Nephron progenitor cell (in vitro differentiated cells): Measurements from ENCODE around the gene GRIK5.
"Not testable (repeated sequence)": the region's sequence is repeated elsewhere in the genome, so short reads cannot be mapped to it uniquely, and the experiment has no call there.

ENCODE experiments used
- DNase-seq: peaks from one replicate; pipeline ENCODE4 v3.0.0; 2021
- H3K27ac Mint-ChIP-seq: 2 replicates; pipeline ENCODE4 v1.8.0; 2021; ENCODE audit warnings: mild to moderate bottlenecking, moderate library complexity, mixed read lengths
- H3K27me3 Mint-ChIP-seq: 2 replicates; pipeline ENCODE4 v1.8.0; 2021; ENCODE audit warnings: mild to moderate bottlenecking, low read depth, mixed read lengths; ENCODE audit not compliant: poor library complexity
- H3K36me3 Mint-ChIP-seq: 2 replicates; pipeline ENCODE4 v1.8.0; 2021; ENCODE audit warnings: low read depth, mixed read lengths
- H3K4me1 Mint-ChIP-seq: 2 replicates; pipeline ENCODE4 v1.8.0; 2021; ENCODE audit warnings: mixed read lengths
- H3K4me3 Mint-ChIP-seq: 2 replicates; pipeline ENCODE4 v1.8.0; 2021; ENCODE audit warnings: mild to moderate bottlenecking, moderate library complexity, mixed read lengths
- H3K9me3 Mint-ChIP-seq: 2 replicates; pipeline ENCODE4 v1.8.0; 2021; ENCODE audit warnings: mild to moderate bottlenecking, moderate library complexity, mixed read lengths
- TF ChIP-seq, protein P1 (sequence below): fragments of 200-600 bp; sonication (generic); IDR thresholded peaks from 2 replicates; pipeline ENCODE4 v1.5.0; 2021; ENCODE audit warnings: antibody characterized with exemption

GRIK5 gene

DNA sequence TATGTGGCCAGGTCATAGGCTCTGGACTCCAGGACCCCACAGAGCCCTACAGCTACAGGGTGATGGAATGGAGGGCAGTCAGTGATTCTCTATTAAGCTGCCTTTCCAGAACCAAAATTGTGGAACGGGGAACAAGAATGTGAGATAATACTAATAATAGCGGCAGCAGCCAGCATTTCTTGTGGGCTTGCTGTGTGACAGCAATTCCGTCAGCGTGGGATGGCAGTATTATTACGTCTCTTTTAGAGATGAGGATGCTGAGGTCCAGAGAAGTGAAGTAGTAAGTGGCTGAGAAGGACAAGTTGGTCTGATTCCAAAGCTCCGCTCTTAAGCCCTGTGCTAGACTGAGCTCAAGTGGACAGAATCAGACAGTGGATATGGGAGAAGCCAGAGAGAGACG, 24.4 kb downstream of the GRIK5 start:
- H3K4me3 Mint-ChIP-seq, result no peak overlapping the region
- TF ChIP-seq, protein P1, sequence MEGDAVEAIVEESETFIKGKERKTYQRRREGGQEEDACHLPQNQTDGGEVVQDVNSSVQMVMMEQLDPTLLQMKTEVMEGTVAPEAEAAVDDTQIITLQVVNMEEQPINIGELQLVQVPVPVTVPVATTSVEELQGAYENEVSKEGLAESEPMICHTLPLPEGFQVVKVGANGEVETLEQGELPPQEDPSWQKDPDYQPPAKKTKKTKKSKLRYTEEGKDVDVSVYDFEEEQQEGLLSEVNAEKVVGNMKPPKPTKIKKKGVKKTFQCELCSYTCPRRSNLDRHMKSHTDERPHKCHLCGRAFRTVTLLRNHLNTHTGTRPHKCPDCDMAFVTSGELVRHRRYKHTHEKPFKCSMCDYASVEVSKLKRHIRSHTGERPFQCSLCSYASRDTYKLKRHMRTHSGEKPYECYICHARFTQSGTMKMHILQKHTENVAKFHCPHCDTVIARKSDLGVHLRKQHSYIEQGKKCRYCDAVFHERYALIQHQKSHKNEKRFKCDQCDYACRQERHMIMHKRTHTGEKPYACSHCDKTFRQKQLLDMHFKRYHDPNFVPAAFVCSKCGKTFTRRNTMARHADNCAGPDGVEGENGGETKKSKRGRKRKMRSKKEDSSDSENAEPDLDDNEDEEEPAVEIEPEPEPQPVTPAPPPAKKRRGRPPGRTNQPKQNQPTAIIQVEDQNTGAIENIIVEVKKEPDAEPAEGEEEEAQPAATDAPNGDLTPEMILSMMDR, result no peak

DNA sequence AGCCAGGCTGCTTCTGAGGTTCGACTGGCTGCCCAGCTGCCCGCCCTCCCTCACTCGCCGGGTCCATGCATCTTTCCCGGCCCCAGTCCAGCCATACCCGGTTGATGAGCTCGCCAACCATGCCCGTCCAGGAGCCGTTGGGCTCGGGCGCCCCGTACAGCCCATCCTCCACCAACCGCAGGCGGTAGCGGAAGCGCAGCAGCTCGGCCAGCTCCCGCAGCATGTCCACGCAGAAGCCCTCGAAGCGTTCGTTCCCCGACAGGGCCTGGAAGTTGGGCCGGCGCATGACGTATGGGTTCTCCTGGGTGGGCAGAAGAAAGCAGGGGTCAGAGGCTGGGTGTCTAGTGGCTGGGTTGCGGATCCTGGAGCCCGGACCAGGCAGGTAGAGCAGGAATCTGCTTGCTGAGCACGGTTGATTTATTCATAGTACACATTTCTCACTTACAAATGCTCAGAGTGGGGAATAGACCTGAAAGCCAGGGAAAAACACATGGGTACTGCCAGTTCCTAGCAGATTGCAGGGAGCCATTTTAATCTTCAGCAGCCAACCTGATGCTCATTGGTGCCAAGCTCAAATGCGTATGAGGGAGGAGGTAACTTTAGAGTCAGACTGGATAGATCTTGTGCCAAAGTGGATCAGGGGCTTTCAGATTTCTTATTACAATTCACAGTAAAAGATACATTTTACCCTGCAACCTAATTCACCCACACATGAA, 27.4 kb downstream of the GRIK5 start:
- Mint-ChIP-seq H3K4me3 (no peak overlapping the region), H3K36me3 (no peaks in the 10 kb centered on the region), H3K9me3 (no peaks in the 10 kb centered on the region), H3K27me3 (peaks cover 9% of the 10 kb centered on the region), H3K4me1 (peaks cover 11% of the 10 kb centered on the region), H3K27ac (no peak overlapping the region)
- TF ChIP-seq, protein P1, result no peak
- no peak for DNase-seq

More for the DNA sequence above, 24.4 kb downstream of the GRIK5 start:
- DNase-seq, result no peak
- Mint-ChIP-seq H3K9me3 (no peaks in the 10 kb centered on the region), H3K4me1 (peaks cover 6% of the 10 kb centered on the region), H3K36me3 (no peaks in the 10 kb centered on the region), H3K27ac (no peak overlapping the region), H3K27me3 (peaks cover 9% of the 10 kb centered on the region)

DNA sequence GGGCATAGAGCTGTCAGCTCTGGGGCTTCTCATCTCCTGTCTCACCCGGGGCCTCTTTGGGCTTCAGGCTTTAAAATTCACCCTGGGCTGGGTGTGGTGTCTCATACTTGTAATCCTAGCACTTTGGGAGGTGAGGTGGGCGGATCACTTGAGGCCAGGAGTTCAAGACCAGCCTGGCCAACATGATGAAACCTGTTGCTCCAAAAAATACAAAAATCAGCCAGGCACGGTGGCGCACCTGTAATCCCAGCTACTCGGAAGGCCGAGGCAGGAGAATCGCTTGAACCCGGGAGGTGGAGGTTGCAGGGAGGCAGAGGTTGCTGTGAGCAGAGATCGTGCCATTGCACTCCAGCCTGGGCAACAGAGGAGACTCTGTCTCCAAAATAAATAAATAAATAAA, 29.5 kb downstream of the GRIK5 start:
- DNase-seq, H3K27ac Mint-ChIP-seq, H3K4me3 Mint-ChIP-seq, H3K27me3 Mint-ChIP-seq, H3K9me3 Mint-ChIP-seq, H3K36me3 Mint-ChIP-seq: not testable (repeated sequence)
- H3K4me1 Mint-ChIP-seq, result peaks cover 14% of the 10 kb centered on the region

DNA sequence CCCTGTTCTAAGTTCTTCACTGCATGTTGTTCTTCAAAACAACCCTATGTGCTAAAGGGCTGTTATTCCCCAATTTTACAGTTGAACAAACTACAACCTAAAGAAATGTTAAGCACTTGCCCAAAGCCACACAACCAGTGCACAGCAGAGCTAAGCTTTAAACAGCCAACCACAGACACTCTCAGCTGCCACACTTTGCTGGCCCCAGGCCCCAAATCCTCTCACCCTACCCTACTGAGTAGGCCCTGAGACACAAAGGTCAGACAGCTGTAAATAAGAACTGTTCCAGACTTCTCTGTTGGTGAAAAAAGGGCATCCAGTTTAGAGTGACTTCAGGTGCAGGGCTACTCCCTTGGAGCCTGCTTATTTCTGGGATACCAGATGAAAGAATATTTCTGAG, 30.0 kb downstream of the GRIK5 start:
- TF ChIP-seq, protein P1, result no peak
- Mint-ChIP-seq H3K36me3 (no peaks in the 10 kb centered on the region), H3K4me1 (peaks cover 14% of the 10 kb centered on the region), H3K4me3 (no peak overlapping the region), H3K27ac (no peak overlapping the region), H3K9me3 (no peaks in the 10 kb centered on the region), H3K27me3 (peaks cover 8% of the 10 kb centered on the region)
- DNase-seq, result no peak

DNA sequence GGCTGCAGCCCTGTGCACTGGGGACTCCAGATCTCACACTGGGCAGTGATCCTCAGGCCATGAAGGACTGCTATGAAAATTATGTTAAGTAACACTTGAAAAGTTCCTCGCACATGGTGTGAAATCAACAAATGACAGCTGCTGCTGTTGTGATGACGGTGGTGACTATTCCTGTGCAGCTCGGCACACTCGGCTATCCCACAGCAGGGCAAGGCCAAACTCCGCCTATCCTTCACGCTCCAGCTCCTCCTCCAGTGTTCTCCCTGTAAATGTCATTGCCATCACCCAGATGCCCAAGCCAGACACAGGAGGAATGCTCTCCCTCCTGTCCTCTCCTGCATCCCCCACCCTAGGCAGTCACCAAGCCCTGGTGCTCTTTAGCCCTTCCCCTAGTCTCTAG, 31.3 kb downstream of the GRIK5 start:
- DNase-seq, result no peak
- H3K36me3 Mint-ChIP-seq, result no peaks in the 10 kb centered on the region
- TF ChIP-seq, protein P1, result no peak
- H3K9me3 Mint-ChIP-seq, result no peaks in the 10 kb centered on the region
- H3K27ac Mint-ChIP-seq, result no peak overlapping the region
- peaks cover 24% of the 10 kb centered on the region for H3K4me1 Mint-ChIP-seq
- H3K4me3 Mint-ChIP-seq, result no peak overlapping the region
- peaks cover 11% of the 10 kb centered on the region for H3K27me3 Mint-ChIP-seq

DNA sequence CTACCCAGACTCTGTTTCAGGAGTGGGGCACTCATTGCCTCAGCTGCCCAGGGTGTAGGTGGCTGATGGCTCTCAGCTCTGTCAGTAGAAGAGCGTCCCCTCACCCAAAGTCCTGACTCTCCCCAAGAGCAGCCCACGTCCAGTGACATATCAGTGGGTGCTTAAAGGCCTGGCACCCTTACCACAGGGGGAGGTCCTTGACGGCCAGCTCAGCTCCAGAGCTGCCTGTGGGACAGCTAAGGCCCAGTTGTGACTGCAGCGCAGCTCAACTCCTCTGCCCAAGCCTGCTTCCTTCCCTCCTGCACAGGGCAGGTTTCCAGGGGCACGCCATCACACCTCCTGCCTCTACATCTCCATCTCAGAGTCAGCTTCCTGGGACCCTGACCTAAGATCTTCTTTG, 32.4 kb downstream of the GRIK5 start:
- H3K27me3 Mint-ChIP-seq, result peaks cover 9% of the 10 kb centered on the region
- TF ChIP-seq, protein P1, result no peak
- DNase-seq, result no peak
- no peaks in the 10 kb centered on the region for H3K36me3 Mint-ChIP-seq
- H3K27ac Mint-ChIP-seq, result no peak overlapping the region
- H3K4me1 Mint-ChIP-seq, result peaks cover 27% of the 10 kb centered on the region
- no peaks in the 10 kb centered on the region for H3K9me3 Mint-ChIP-seq
- no peak overlapping the region for H3K4me3 Mint-ChIP-seq
